Ovary (tissue), 3 donors: ENCODE measurements around the gene MEIOC.

ENCODE experiments used
- EP300 ChIP-seq: sonication (generic); formaldehyde crosslinking; IDR thresholded peaks from one replicate; pipeline ENCODE4 v1.6.1; 2017; ENCODE audit warnings: antibody characterized with exemption
- POLR2A ChIP-seq: fragments of 450-650 bp; IDR thresholded peaks from one replicate; pipeline ENCODE4 v1.6.1; 2017; ENCODE audit warnings: antibody characterized with exemption, mild to moderate bottlenecking, moderate library complexity
- TF ChIP-seq, protein P1 (sequence below), 3 donors: fragments of 450-650 bp in 2 of 3; fragments of 200-600 bp in 1 of 3; IDR thresholded peaks; one replicate each; pipeline versions ENCODE4 v1.5.1 to v1.8.0; 2016 to 2022; ENCODE audit warnings: antibody characterized with exemption in 3 of 3, mild to moderate bottlenecking in 1 of 3
- donor health status: DM: no; HTN: no; CAD: no.

GRCh38 chr17:44610871-44611270 is 45.4 kb upstream of the MEIOC start:
- TF ChIP-seq EP300 (no peak), POLR2A (no peak)
- TF ChIP-seq, protein P1, sequence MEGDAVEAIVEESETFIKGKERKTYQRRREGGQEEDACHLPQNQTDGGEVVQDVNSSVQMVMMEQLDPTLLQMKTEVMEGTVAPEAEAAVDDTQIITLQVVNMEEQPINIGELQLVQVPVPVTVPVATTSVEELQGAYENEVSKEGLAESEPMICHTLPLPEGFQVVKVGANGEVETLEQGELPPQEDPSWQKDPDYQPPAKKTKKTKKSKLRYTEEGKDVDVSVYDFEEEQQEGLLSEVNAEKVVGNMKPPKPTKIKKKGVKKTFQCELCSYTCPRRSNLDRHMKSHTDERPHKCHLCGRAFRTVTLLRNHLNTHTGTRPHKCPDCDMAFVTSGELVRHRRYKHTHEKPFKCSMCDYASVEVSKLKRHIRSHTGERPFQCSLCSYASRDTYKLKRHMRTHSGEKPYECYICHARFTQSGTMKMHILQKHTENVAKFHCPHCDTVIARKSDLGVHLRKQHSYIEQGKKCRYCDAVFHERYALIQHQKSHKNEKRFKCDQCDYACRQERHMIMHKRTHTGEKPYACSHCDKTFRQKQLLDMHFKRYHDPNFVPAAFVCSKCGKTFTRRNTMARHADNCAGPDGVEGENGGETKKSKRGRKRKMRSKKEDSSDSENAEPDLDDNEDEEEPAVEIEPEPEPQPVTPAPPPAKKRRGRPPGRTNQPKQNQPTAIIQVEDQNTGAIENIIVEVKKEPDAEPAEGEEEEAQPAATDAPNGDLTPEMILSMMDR (IDR thresholded peaks at IDR 0.05): no peak
